NCI-H526 treated with DMSO at 0.1 percent for 48 hours (cell line): ENCODE data around the gene ARFGAP3.

Experiments used
- DNase-seq: peaks from one replicate; lab custom pipeline; 2025; lab: John Stamatoyannopoulos, UW

The ARFGAP3 gene

DNA sequence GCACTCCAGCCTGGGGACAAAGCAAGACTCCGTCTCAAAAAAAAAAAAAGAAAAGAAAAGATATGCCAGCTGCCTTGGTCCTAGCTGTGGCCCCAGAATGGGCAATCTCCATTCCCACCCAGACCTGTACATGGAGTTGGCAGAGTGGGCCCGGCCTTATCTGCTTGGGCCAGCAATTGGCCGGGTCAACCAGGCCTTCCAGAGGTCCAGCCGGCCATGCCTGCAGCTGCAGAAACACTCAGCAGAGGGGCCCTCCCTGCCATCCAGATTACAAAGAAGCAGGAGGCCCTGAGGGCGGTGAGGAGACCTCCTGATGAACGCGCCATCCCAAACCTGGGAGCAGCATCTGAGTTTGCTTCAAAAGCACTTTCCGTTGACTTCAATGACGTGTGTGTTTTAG, 26.9 kb upstream of the ARFGAP3 start:
- DNase-seq: no peak

DNA sequence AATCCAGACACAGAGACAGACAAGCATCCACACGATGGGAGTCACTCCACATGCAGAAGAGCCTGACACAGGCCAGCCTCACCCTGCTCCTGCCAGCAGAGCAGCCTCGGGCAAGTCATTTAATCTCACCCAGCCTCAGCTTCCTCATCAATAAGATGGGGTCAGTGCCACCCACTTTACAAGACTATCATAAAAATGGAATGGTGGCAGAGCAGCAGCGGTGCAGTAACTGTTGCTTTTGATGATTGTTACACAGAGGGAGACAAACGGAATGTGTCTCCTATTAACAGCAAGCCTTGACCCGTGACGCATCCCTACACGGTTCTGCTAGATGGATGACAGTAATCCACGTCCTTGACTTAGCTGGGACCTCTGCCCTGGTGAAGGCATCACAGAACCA, 26.0 kb upstream of the ARFGAP3 start:
- DNase-seq: no peak

DNA sequence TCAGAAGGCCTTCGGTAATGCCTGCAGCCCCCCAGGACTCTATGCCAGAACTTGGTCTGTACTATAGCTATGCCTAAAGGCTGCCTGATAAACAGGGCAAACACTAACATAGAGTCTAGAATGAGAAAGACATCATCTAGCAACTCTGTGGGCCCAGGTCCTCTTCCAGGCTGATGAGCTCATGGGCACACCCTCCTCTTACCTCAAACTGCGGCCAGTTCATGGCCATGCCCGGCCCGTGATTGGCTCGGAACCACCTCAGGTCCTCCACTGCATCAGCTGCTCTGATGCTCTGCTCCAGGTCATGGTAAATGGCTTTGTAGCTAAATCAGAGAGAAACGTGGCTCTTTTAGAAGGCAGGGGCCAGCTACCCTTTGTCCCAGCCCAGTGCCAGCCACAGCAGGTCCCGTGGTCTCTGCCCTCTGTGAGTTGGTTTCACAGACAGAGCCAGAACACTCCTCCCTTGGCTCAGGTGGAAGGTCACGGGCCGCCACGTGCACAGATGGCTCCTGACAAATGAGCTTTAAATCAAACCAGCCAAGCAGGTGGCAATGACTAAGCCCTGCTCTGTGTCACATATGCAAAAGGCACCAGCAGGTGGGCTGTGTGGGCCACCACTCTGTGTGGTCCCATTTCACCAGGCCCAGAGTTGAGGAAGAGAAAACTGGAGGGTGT, 25.0 kb upstream of the ARFGAP3 start:
- DNase-seq: no peak

DNA sequence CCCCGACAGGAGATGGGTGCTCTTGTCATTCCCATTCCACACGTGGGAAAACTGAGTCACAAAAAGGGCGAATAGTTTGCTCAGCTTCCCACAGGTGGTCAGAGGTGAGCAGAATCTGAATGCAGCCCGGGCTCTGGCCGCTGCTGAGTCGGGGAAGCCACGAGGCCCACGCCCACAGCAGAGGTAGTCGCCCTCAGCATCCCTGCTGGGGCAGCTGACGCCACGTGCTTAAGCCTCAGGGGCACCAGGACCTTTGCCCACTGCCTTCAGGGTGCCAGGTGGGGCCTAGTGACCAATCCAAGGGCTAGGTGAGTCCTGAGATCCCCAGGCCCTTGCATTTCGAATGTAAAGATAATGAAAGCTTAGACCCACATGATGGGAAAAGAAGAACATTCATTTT, 24.2 kb upstream of the ARFGAP3 start:
- no peak for DNase-seq

DNA sequence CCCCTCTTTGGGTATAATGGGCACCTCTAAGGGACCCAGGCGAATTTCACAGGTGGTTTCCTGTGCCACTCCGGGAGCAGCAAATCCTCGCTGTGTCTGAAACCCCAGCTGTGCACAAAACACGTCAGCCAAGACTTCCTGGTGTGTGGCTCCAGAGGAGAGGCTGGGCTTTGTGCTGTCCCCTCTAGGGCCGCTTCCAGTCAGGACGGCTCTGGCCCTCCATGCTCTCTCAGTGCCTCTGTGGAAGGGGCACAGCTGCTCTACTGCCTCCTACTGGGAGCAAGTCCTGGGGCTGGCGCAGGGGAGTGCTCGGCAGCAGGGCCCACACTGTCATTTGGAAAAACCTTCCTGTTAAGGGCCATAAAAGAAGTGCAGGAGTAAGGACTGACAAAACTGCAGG, 23.7 kb upstream of the ARFGAP3 start:
- DNase-seq: no peak

DNA sequence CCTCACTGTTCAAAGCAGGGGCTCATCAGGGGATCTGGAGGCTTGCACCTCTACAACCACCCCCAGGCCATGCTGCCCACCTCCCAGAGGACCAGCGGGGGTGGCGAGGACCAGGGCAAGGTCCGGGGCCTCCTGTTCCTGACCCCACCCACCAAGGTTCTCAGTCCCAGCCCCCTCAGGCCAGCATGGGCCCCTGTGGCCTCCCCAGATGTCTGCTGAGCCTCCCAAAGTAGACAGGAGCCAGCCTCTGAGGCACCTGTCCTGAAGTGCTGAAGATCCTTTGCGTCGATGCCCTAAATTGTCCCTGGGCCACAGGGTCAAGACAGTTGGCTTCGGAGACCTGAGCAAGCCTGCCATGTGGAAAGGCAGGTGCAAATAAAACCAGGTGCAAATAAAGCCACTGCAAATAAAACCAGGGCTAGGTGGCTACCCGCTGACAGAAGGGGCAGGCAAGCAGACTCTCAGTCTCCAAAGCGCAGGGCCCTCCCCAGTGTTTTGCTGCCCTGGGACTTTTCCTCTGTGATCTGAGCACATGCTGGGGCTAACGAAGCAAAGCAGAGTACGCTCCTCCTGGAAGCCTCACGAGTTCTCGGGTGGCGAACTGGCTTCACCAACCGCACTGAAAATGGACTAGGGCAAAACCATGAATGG, 22.4 kb upstream of the ARFGAP3 start:
- DNase-seq: no peak

DNA sequence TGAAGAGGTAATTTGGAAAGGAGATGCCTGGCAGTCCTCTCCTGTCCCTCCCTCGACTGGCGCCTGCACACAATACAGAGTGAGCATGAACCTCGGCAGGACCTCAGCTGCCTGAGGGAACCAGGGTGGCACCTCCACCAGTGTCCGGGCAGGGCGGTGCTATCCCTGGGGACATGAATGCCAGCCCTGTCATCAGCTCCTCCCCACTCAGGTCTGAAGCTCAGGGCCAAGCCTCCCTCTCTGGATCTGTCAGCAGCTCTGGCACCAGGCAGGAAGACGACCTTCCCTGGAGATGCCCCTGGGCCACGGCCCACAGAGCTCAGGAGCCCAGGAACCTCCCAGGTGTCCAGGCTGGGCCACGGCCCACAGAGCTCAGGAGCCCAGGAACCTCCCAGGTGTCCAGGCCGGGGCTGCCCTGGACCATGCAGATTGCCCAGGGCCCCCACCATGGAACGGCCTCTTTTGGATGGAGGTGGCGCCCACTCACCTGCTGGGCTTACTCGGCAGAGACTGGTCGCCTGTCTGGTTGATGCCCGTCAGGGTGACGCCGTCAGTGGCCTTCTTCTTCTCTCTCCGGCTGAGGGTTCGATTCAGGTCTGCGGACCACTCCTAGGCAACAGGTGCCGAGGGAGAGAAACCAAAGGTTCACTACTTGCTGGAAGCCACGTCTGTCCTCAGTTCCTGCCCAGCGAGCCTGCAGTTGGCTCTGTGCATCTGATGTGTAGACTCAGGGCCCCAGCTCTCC, 21.7 kb upstream of the ARFGAP3 start:
- no peak for DNase-seq

DNA sequence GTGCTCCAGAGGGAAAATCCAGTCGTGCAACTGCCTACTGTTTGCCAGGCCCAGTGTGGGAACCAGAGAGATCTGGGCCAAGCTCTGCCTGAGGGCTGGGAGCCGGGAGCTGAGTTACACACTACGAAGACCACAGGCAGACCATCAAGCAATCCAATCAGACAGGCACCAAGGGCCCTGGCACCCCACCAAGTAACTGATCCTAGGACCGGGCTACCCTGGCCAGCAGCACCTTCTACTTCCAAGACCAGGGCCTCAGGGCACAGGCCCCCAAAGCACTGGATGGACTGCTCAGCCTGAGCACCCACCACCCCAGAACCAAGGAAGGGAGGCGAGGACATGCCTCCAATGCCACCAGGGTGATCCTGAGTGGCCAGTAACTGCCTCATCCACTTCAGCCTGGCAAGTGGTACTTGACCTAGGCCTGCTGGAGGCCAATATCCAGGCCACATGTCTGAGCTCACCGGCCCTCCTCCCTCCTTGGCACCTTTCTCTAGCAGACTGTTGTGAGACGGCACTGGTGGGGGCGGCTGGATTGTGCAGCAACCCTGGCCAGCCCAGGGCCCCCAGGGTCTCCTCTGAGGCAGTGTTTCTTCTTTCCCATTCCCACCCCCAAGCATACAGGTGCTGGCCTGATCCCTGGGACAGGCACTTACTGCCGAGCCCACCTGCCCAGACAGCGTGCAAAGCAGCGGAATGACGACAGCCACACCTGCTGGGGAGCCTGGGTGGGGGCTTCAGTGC, 20.7 kb upstream of the ARFGAP3 start:
- DNase-seq: no peak

DNA sequence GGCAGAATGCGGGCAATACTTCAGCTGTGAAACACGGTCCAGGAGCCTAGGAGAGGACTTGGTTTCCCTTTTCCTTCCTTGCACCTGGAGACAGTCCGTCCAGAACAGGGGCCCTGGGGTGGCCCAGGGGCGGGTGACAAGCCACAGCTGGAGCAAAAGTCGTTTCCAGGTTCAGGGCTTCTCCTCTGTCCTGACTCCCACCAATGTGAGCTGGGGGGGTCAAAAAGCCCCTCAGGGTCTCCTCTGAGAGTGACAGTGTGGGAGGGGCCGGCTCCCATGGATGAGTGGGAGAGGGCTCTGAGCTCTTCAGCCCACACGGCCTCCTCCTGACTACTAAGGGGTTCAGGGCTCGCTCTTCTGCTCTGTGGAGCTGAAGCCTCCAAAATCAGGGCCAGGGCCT, 20.1 kb upstream of the ARFGAP3 start:
- no peak for DNase-seq

DNA sequence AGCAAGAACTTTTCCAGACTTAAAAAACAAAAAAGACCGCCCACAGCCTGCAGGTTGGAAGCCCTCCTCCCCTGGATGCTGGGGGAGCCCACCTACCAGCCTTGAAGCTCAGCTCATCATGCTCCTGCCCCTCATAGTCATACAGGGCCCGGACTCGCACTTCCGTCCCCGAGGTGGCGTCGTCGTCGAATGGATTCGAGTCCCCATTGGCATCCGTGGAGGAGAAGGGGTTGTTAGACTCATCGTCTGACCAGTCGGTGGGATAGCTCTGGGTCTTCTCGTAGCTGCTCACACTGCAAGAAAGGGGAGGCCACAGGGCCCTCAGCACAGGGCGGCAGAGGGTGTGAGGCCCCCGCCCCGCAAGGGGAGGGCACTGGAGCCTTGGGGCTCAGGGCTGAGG, 19.0 kb upstream of the ARFGAP3 start:
- DNase-seq: no peak

DNA sequence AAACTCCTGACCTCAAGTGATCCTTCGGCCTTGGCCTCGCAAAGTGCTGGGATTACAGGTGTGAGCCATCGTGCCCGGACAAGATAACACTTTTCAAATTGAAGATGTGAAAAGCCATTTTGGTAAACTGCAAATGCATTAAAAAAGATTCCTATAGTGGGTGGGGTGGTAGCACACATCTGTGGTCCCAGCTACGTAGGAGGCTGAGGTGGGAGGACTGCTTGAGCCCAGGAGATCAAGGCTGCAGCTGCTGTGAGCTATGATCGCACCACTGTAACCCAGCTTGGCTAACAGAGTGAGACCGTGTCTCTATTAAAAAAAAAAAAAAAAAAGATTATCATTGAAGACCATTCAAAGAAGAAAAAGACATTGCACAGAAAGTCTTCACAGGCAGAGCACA, 16.9 kb upstream of the ARFGAP3 start:
- DNase-seq: no peak

DNA sequence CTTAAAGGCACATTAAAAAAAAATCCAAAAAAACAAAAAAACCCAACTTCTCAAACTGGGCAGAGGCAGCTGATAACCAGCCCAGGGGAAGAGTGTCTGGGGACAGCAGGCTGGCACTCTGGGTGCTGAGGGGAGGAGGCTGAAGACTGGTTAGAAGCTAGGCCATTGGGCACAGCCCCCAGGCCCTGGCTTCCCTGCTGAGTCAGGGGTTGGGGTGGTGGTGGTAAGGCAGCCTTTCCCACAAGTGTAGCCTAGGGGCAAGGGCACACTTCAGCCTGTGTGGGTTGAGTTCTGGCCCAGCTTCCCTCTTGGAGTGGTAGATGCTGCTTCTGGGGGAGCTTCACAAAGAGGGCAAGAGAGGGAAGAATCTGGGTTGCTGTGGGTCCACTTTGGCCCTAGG, 16.3 kb upstream of the ARFGAP3 start:
- no peak for DNase-seq

DNA sequence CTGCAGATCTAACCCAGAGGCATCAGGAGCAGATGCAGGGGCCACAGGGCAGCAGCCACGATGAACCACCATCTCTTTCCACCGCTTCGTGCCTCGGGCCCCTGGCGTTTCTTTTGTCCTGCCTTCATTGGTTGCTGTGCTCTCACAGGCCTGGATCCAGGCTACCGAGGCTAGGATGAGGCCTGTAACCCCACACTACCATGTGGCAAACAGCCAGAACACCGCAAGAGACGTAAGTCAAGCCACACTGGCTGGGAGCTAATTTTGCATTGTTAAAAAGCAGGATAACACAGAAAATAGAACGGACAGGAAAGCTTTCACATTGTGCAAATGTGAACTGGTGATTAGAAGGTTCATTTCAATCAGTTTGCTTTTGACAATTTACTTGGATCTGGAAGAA, 15.7 kb upstream of the ARFGAP3 start:
- DNase-seq: no peak

DNA sequence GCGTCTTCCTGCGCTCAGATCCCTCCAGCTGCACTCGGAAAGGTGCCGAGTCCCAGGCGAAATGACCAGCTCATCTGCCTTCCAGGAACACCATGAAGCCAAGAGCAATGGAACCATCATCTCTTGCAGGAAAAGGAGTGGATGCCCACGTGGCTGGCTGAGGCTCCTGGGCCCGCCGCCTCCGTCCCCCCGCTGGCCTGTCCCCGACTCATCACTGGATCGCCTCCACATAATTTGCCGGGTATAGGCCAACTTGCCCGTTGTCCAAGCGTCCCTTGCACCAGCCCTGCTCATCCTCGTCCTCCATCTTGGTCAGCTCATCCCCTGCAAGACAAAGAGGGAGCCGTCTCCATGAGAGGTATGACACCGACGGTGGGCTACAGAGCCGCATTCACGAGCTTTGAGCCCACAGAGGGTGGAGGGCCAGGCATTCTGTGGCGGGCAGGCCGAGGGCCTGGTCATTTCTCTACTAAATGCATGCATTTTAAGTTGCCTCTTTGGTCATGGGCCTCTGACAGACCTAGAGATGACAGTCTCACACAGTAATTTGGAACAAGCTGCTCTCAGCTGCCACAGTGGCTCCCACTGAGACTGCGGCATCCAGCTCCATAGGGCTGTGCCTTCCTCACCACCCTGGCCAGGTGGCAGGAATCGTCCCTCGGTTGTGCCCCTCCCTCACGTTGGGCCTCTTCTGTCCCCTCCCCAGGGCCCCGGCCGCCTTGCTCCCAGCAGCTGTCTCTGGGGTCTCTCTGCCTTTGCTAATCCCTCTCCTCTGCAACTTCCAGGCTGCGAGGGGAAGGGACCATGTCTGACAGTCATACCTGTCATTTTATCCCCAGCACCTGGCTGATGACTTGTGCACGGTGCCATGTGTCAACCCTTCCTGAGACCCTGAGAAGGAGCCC, 14.3 kb upstream of the ARFGAP3 start:
- DNase-seq: no peak

DNA sequence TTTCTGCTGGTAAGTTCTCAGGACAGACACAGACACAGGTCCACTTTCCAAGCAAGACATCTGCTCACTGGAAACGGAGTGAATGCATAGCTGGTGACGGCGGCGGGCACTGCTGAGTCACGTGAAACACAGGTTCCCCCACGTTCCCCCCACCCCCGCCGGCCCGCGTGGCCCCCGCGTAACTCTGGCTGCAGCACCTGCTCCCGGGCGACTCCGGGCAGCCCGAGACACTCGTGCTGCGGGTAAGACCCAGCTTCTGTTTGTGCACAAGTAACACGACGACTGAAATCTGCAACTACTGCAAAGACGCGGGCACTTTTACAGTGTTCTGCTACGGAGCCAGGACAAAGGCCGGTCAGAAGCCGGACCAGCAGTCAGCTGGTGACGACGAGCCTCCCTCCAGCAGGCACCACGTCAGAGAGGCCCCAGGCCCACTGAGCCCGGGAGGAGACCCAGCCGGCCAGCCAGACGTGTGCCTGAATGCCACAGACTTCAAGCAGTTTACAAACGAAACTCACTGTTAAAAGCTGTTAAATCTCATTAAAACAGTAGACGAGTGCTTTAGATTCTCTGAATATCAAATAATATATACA, 12.9 kb upstream of the ARFGAP3 start:
- DNase-seq: no peak

DNA sequence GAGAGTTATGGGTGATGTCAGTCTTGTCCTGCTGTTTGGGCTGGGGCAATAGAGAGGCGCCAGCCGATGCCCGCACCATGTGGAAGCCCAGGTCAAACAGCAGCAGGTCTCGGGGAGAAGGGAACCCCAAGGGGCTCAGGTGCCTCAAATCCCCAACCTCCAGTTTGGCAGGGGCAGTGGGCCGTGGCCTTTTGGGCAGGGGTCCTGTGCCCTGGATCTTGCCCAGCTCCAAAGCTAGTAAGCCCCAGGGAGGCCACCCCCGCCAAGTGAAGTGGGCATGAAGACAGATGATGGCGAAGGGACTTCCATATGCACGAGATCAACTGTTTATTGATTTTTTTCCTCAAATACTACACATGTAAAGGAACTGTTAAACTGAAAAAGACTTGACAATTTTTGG, 12.4 kb upstream of the ARFGAP3 start:
- DNase-seq: no peak

DNA sequence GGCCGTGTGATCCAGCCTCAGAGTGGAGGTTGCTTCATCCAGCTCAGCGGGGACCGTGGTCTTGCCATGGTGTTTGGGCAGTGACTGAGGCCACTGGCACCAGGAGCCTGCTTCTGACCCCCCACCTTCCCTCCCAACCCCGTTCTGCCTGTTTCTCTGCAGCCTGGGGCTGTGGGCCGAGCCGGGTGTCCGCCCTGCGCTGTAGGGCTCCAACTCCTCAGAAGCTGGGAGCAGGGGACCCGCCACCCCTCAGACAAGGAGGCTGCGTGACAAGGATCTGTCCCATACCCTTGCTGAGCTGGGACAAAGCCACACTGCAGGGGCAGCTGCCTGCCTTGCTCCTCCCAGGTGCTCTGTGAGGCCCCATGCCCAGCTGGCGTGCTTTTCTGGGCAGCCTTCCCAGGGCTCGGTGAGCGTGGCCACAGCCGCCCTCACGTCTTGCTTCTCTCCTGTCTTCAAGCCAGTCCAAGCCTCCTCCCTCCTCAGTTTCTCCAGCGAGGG, 11.7 kb upstream of the ARFGAP3 start:
- DNase-seq: no peak

DNA sequence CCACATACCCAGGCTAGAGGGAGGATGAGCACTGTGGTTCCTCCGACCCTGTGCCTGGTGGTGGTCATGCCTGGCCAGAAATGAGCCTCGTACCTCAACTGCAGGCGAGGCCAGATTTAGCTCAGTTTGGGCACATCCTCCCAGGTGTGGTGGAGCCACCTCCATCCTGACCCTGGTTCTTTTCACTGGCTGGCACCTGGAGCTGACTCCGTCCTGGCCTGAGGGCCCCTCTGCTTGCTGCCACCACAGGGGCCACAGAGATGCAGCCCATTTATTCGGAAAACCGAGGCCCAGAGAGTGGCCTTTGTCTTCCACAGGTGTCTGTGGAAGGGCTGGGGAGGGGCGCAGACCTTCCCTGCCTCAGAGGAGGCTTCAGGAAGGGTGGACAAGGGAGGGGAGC, 9.0 kb upstream of the ARFGAP3 start:
- DNase-seq: no peak

DNA sequence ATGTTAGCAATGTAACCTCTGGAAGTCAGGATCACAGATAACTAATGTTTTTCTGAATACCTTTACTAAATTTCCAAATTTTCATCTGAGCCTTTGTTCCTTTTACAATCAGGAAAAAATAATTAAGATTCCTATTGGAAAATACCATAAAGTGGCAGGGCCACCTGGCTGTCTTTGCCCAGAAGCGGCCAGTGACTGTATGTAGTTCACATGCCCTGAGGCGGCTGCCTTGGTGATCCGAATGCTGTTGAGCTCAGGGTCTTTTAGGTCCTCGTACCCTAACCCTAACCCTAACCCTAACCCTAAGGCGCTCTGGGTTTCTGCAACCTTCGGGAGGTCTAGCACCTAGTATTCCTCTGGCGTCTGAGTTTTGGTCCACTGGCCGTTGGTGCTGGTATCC, 8.5 kb upstream of the ARFGAP3 start:
- no peak for DNase-seq

DNA sequence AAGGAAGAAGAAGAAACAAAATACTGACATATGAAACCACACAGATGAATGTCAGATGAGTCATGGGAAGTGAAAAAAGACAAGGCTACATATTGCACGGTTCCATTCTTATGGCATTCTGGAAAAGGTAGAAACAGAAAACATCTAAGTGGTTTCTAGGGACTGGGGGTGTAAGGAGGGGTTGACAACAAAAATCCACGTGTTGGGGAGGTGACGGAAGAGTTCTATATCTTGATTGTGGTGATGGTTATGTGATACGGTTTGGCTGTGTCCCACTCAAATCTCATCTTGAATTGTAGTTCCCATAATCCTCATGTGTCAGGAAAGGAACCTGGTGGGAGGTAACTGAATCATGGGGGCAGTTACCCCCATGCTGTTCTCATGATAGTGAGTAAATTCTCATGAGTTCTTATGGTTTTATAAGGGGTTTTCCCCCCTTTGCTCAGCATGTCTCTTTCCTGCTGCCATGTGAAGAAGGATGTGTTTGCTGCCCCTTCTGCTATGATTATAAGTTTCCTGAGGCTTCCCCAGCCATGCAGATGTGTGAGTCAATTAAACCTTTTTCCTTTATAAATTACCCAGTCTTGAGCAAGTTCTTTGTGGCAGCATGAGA, 6.4 kb upstream of the ARFGAP3 start:
- DNase-seq: no peak
